ENCODE results near the gene MELTF.

Gene MELTF

DNA sequence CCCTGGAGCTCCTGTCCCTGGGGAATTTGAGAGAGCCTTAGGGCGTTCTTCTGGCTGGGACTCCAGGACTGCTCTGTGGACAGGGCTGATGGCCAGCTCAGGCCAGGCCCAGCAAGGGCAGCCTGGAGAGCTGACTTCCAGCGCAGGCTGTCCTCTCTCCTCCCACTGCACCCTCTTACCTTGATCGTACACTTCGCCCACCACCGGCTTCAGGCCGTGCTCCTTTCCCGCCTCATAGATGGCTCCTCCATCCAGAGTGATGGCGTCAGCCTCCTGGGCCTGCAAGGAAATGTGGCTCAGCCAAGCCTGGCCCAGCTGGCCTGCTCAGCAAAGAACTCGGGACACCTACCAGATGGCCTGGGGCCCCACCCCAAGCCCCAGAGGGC is 3.1 kb downstream of the MELTF start:
- DNase-seq = no peak

DNA sequence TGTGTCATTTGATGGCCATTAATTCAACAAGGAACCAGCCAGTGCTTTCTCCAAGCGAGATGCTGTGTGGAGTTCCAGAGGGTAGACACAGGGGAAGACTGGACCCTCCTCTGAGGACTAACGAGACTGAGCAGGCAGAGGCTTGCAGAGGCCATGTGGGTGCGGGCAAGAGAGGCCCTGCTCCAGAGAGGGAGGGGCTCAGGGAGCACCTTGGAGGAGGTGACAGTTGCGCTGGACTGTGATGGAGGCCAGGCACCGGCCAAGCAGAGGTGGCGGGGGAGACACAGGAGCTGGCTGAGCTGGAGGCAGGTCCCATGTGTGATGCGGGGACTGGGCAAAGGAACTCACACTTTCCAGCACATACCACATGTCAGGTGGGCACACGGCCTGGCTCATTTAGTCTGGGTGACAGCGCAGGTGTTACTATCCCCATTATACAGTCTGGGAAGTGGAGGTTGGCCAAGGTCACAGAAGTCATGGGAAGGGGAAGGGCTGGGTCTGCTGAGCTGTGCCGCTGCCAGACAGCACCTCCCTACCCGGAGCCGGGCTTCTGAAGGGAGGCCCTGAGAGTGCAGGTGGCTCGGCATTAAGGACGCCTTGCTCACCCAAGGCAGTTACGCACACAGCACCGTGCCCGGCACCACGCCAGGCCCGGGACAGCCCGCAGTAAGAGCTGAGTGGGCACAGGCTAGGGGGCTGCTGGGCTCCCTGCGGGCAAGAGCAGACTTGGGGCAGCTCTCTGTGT is 3.7 kb downstream of the MELTF start:
- DNase-seq = no peak

GRCh38 chr3:197024881-197025735 is 4.5 kb downstream of the MELTF start:
- DNase-seq = no peak

GRCh38 chr3:197023998-197024651 is 5.5 kb downstream of the MELTF start:
- no peak for DNase-seq

DNA sequence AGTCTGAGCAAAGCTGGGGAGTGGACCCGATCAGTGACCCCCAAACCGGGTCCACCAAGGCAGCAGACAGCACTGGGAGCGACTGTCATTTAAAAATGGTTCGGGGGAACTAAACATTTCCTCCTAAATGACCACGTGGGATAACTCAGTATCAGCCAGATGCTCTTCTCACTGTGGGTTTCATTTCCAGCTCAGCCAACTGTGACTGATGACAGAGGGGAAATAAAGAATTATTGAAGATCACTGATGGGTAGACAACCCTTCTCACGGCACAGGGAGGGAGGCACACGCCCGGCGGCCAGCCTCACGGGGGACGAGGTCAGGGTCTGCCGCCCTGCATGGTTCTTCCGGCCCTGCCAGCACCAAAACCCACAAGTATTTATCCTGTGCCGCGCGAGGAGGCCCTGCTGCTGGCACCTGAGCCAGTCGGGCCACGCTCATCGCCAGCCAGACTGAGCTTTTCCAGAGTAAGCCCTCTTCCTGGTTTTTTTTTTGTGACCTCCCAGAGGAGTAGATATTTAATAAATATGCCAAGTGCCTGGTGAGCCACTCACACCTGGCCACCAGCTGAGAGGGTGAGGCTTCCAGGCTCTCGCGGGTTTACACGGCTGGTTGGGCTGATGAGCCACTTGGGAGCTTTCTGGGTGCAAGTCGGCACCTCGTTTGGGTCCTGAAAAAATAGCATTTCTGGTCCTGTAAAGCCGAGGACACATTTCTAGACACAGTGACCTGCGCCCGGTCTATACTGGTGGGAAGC is 6.2 kb downstream of the MELTF start:
- no peak for DNase-seq

- DNase-seq = no peak
Measured at GRCh38 chr3:197022405-197023231, 7.0 kb downstream of the MELTF start.

DNA sequence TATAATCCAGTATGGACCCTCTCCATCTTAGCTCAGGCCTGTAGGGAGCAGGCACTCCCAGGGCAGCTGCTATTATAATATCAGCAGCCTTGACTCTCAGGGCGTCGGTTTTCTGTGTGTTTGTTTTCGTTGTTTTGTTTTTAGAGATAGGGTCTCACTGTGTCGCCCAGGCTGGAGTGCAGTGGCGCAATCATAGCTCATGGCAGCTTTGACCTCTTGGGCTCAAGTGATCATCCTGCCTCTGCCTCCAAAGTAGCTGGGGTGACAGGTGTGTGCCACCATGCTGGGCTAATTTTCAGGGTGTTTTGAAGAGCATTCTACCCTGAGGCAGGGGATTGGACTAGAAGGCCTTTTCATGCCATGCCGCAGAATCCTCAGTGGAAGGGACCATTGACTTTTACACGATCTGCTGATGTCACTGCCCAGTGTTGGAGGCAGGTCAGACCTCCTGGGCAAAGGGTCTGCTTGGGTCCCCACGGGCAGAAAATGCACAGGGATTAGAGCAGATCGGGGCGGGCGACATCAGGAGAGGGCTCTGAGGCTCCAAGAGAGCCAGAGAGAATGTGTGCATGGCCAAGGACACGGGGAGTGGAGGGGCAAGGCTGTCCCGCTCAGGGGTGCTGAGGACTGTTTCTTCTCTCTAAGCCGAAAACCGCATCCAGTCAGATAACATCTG is 7.8 kb downstream of the MELTF start:
- DNase-seq = no peak

- no peak for DNase-seq
Measured at GRCh38 chr3:197021231-197021630, 8.4 kb downstream of the MELTF start.

GRCh38 chr3:197019535-197019934 is 10.1 kb downstream of the MELTF start:
- no peak for DNase-seq

DNA sequence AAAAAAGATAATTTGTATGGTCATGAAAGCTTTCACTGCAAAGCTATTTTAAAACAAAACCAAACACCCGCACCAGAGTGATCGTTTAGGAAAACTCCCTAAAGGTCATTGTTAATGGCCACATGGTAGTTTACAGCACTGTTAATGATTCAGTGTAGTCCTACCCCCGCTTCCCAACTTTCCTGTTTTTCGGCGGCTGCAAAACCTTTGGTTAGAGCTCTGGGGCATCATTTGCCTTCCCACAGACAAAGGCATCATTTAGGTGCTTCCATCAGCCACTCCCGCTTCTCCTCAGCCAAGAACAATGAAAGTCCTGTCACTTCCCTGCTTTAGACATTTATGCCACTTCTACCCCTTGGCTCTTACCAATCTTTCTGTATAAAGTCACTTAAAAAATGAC is 10.6 kb downstream of the MELTF start:
- no peak for DNase-seq

DNA sequence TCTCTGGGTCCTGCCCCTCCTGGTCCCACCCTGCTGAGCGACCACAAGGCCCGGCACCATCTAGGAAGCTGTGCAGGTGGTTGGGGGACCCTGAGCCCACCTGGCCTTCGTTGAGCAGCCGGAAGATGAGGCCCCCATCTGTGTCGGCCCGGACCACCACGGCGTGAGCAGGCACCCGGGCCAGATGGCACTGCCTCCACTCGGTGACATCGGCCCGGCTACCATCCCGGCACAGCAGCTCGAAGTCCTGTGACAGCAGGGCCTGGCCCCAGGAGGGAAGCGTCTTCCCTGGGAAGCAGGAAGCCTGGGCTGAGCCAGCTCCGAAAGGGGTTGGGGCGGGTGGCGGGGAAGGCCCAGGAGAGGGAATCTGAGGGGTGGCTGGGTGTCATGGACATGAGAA is 12.6 kb downstream of the MELTF start:
- no peak for DNase-seq

DNA sequence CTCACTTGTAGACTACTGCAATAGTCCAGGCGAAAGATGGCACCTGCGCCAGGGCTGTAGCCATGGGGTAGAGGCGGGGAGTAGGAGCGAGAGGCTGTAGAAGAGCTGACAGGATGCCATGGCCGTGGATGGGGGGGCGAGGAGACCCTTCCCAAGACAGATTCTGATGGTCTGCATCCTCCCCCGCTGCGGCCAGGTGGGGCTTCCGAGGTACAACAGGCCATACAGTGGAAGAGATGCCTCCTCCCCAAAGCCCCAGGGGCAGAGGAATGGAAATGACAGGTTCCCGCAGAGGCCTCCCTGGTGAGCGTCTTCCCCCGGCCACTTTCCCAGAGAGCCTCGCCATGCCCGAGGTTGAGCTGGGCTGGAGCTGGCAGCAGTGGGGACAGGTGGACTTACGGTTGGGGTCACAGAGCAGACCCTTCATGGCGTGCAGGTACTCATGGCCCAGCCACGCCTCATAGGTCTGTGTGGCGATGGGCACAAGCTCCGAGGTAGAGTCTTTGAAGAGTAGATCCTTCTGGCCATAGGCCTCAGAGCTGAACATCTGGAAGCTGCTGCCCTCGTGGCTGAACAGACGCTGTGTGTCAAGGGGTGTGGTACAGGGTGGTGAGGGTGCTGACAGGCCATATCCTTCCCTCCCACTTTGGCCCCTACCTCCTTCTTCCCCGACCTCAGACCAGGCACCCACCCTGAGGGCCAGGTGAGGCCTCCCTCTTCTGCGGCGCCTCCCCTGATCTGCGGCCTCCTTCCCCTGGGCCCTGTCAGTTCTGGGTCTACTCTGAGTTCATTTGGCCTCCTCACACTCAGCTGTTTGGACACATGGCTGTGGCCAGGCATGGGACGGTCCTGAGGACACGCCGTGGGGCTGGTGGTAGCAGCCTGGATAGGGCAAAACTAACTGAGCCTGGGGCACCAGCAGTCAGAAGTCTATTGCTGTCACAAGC is 13.6 kb downstream of the MELTF start:
- DNase-seq = no peak

GRCh38 chr3:197014942-197015575 is 14.6 kb downstream of the MELTF start:
- no peak for DNase-seq

DNA sequence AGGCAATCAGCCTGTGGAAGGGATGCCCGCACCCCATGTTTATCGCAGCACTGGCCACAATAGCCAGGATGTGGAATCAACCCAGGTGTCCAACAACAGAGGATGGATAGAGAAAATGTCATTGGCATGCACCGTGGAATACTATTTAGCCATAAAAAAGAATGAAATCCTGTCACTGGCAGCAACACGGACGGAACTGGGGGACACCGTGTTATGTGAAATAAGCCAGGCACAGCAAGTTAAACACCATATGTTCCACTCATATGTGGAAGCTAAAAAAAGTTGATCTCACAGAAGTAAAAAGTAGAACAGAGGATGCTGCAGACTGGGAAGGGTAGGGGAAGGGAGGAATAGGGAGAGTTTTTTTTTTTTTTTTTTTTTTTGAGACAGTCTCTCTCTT is 15.6 kb downstream of the MELTF start:
- no peak for DNase-seq

DNA sequence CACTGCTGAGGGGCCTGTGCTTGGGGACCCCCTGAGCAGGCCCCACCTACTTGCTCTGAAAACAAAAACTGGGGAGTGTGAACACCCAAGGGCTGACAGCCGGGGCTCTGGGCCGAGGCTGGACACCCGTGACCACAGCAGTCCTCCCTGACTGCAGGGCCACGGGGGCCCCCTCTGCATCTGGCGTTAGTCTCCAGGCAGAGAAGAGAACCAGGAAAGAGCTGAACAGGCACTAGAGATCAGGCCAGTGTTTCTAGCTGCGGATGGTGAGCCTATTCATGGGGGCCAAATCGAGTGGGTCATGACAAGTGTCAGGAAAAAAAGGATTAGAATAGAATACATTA is 17.1 kb downstream of the MELTF start:
- DNase-seq = no peak

DNA sequence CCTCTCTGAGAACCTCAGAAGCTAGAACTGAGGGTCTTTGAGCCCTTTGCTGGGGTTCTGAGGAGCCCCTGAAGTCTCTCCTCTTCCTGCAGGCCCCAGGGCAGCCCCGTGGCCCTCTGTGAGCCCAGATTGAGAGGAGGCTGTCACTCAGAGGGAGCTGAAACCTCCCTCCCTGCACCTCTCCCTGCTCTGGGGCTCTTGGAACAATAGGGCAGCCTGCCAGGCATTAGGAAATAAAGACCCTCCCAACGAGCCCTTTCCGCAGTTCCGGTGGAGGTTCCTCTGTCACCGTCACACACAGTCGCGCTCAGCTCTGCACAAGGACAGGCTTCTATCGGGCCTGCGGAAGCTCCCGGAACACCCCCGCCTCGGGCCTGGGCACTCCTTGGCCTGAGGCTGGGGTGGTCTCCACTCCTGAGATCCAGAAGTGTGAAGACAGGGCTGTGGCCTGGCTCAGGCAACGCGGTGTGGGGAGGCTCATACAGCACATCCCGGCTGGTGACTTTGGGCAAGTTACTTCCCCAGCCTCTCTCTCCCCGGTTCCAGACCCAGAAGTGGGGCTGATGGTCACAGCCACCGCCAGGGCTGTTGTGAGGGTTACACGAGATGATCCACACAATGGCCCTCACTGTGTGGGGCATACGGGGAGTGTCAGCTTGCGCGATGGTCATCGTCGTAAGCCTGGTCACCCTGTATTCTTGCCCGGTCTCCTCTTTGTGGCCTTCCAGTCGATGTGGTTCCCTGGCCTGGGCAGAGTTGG is 17.7 kb downstream of the MELTF start:
- no peak for DNase-seq

DNA sequence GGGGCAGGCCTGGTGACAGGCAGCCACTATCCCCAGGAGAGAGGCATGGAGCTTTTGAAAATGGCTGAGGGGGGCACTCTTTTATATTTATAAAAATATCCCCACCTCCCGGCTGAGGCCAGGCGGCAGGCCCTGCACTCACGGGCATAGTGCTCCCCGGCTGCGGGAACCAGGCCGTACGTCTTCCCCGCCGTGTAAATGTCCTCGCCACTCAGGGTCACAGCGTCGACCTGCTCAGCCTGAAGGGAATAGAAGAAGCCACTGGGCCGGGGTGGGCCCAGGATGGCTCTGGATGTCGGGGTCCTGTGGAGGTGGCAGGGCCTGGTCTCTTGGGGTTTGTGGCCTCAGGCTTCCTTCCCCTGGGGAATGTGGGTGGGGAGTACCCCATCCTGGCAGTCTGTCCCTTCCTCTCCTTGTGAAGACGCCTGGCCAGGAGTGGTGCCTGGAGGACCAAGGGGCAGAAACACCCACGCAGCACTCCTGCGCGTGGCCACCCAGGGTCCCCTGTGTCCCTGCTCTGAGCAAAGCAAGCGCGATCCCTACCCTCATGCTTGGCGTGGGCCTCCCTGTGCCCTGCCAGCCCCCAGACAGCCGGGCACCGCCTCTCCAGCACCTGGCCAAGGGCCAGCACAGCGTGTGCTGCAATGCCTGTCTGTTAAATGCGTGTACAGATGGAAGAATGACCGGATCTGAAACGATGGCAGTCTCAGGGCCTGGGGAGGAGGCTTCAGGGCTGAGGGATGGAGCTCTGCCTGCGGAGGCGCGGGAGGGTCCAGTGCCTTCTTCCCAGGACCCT is 18.9 kb downstream of the MELTF start:
- no peak for DNase-seq

DNA sequence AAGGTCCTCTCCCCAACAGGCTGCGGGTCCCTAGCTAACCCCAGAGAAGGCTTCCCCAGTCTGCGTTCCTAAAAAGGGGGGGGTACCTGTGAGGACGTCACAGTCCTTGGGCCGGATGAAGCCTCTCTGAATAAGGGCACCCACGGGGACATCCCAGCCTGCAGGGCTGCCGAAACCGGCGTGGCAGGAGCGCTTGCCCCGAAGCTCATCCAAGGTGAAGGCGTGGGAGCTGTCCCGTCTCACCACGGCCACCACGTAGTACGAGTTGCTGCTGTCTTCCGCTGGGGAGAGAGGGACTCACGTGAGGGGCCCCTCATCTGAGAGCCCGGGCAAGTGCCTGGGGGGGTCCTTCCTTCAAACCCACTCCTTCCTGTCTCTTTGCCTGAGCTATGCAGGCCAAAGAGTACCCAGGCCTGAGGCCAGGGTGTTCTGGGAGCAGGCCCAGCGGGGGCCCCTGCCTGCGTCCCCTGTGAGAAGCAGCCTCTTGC is 20.0 kb downstream of the MELTF start:
- DNase-seq = no peak
